Fibroblast of the aortic adventitia (primary cell): ENCODE measurements around the gene CBX1. TPM values are rescaled to one million over a fixed set of nuclear protein-coding genes. Genes with fewer than 3 reads are reported as not detected.
"Not testable (repeated sequence)": the region's sequence is repeated elsewhere in the genome, so short reads cannot be mapped to it uniquely, and the experiment has no call there.

ENCODE experiments used
- DNase-seq: peaks from one replicate; pipeline ENCODE4 v3.0.0-alpha.2; 2010; ENCODE audit warnings: low read depth
- H3K4me3 ChIP-seq: 2 replicates; pipeline ENCODE4 v1.5.1; 2011; ENCODE audit warnings: low read depth, mild to moderate bottlenecking, control low read depth, low read length, moderate library complexity
- total RNA-seq: library from RNA; depleted of rRNA; stranded (reverse); fragments of >200 nt; gene quantifications from 2 replicates; pipeline ENCODE4 v1.2.3, GENCODE V29; 2012; ENCODE audit warnings: low replicate concordance
- TF ChIP-seq, protein P1 (sequence below): IDR thresholded peaks from 2 replicates; pipeline ENCODE4 v1.5.1; 2011; ENCODE audit warnings: mild to moderate bottlenecking, low read length, control low read depth, inconsistent platforms; ENCODE audit not compliant: insufficient read depth

CBX1 gene
- total RNA-seq, 1 donor: 49.2 TPM

GRCh38 chr17:48037838-48038323 is 63.4 kb downstream of the CBX1 start:
- TF ChIP-seq, protein P1, sequence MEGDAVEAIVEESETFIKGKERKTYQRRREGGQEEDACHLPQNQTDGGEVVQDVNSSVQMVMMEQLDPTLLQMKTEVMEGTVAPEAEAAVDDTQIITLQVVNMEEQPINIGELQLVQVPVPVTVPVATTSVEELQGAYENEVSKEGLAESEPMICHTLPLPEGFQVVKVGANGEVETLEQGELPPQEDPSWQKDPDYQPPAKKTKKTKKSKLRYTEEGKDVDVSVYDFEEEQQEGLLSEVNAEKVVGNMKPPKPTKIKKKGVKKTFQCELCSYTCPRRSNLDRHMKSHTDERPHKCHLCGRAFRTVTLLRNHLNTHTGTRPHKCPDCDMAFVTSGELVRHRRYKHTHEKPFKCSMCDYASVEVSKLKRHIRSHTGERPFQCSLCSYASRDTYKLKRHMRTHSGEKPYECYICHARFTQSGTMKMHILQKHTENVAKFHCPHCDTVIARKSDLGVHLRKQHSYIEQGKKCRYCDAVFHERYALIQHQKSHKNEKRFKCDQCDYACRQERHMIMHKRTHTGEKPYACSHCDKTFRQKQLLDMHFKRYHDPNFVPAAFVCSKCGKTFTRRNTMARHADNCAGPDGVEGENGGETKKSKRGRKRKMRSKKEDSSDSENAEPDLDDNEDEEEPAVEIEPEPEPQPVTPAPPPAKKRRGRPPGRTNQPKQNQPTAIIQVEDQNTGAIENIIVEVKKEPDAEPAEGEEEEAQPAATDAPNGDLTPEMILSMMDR: no peak
- DNase-seq: no peak
- peak overlapping the region; percentile 57 for H3K4me3 ChIP-seq

DNA sequence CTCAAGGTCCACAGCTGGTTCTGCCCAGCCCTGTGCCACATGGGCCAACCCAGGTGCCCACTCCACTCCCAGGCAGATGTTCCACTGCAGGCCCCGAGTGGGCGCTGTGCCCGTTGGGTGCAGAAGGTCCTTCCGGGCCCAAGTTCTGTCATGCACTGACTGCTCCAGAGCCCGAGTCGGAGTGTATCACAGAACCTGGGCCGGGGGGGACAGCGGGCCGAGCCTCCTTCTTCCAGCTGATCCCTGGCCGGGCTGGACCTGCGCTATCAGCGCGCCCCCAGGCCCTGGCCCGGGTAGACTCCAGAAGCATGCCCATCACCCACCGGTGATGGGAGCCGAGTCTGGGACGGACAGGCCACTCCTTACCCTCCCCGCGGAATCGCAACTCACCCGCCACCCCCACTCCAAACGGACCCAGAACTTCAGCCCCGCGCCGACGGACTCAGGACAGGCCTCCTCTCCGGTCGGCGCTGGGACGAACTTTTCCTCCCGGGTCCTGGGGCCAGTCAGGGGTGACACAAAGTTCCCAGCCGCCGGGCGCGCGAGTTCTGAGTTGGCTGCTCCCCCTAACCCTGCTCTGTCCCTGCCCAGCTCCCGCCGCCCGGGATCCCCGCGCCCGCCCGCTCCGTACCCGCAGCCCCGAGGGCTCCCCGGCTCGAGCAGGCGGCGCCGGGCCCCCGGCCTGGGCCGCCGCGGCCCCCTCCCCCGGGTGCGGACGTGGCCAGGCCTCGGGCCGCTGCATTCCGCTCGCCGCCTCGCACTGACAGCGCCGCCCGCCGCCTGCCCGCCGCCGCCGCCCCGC is 64.0 kb downstream of the CBX1 start, which contains the start of gene COPZ2:
Gene COPZ2 (minus strand): TSS at position 762 of the 802 bp plus-strand sequence. CDS start 20 bp downstream, at position 742.
- peak within 1 kb of the TSS; percentile 74 for H3K4me3 ChIP-seq
- DNase-seq: peak; percentile 49
- TF ChIP-seq, protein P1: peak; percentile 61

DNA sequence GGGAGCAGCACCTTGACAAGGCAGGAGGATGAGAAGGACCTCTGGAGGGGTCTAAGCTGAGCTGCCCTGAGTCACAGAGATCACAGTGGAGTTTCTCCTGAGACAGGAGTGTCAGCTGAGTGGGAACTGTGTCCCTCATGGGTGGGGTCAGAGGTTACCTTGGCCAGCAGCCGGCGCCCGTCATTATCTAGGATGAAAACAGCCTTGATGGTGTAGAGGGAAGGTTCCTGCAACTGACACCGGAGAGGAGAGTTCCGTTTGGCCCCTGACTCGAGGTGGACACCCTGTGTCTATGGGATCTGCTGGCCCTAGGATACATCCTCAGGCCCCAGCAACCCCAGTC is 64.6 kb downstream of the CBX1 start:
- TF ChIP-seq, protein P1: no peak
- DNase-seq: no peak
- H3K4me3 ChIP-seq: peak overlapping the region; percentile 74

GRCh38 chr17:48034734-48035133 is 66.5 kb downstream of the CBX1 start:
- not testable (repeated sequence) for DNase-seq, H3K4me3 ChIP-seq

- TF ChIP-seq, protein P1: no peak
- DNase-seq: no peak
- no peak overlapping the region for H3K4me3 ChIP-seq
Observed at GRCh38 chr17:48031966-48032365, 69.3 kb downstream of the CBX1 start.

- TF ChIP-seq, protein P1: no peak
- peak; percentile 76 for DNase-seq
Observed at GRCh38 chr17:48030531-48030930, 70.7 kb downstream of the CBX1 start.

DNA sequence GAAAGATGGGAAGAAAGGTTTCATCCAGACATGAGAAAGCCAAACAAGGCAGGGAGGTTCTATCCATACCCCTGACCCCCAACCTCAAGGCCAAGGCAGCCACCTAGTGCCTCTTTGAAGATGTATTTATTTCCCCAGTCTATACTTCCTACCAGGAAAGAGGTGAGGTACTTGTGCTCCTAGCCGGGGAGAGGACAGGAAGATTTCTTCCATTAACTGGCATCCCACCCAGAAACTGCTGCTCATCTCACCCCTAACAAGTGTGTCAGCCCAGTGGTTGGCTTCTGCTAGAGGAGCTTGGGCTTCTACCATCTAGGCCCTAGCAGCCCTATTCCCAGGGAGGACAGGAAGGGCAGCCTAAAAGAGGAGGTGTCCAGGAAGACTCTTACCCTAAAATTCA is 72.5 kb downstream of the CBX1 start:
- no peak for DNase-seq
- TF ChIP-seq, protein P1: no peak
- no peak overlapping the region for H3K4me3 ChIP-seq

More at GRCh38 chr17:48030531-48030930, 70.7 kb downstream of the CBX1 start:
- no peak overlapping the region for H3K4me3 ChIP-seq
